Measurements from ENCODE around the gene SARM1. TPM values are rescaled to one million over a fixed set of nuclear protein-coding genes. Genes with fewer than 3 reads are reported as not detected.

The SARM1 gene
- total RNA-seq, 1 donor from 2014 or later: 14.1 TPM

DNA sequence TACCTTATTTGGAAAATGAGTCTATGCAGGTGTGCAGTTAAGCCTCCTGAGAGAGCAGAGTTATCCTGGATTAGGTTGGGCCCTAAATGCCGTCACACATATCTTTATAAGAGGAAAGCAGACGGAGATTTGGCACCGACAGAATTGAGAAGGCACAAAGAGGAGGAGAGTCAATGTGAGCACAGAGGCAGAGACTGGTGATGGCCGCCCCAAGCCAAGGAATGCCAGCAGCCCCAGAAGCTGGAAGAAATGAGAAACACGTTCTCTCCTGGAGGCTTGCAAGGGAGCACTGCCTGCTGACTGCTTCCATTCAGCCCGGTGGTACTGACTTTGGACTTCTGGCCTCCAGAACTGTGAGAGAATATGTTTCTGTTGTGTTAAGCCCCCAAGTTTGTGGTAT, 31.4 kb downstream of the SARM1 start:
- ATAC-seq: no peak
- no peaks in the 10 kb centered on the region for H3K9me3 ChIP-seq
- intact Hi-C loops (cut with DNase I): no loop called here
- TF ChIP-seq, protein P1, sequence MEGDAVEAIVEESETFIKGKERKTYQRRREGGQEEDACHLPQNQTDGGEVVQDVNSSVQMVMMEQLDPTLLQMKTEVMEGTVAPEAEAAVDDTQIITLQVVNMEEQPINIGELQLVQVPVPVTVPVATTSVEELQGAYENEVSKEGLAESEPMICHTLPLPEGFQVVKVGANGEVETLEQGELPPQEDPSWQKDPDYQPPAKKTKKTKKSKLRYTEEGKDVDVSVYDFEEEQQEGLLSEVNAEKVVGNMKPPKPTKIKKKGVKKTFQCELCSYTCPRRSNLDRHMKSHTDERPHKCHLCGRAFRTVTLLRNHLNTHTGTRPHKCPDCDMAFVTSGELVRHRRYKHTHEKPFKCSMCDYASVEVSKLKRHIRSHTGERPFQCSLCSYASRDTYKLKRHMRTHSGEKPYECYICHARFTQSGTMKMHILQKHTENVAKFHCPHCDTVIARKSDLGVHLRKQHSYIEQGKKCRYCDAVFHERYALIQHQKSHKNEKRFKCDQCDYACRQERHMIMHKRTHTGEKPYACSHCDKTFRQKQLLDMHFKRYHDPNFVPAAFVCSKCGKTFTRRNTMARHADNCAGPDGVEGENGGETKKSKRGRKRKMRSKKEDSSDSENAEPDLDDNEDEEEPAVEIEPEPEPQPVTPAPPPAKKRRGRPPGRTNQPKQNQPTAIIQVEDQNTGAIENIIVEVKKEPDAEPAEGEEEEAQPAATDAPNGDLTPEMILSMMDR (IDR thresholded peaks at IDR 0.05): no peak
- H3K27ac ChIP-seq: no peak overlapping the region
- H3K4me3 ChIP-seq: no peak overlapping the region
- H3K4me1 ChIP-seq: peaks cover 36% of the 10 kb centered on the region
- peaks cover 50% of the 10 kb centered on the region for H3K36me3 ChIP-seq
- no peaks in the 10 kb centered on the region for H3K27me3 ChIP-seq (ENCODE audit: low read depth)
- no peak for DNase-seq

DNA sequence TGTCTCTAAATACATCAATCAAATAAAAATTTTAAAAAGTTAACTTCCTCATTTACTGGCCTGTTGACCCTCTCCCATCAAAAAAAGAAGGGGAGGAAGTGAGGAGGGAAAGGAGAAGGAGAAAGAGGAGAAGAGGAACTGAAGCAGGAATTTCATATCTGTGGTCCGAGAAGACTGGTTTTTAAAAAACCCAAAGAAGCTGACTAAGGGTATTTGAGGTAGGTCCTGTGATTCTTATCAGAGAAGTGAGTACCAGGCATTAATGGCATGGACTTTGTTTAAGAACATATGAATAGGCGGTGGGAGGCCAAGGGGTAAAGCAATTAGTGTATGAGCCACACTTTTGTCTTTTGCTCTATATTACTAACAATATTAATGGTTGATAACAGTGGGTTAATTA, 32.5 kb downstream of the SARM1 start:
- ATAC-seq: no peak
- Histone ChIP-seq H3K27ac (no peak overlapping the region), H3K4me1 (peaks cover 36% of the 10 kb centered on the region), H3K27me3 (ENCODE audit: low read depth) (no peaks in the 10 kb centered on the region), H3K4me3 (no peak overlapping the region), H3K9me3 (no peaks in the 10 kb centered on the region), H3K36me3 (peaks cover 41% of the 10 kb centered on the region)
- no peak for DNase-seq
- intact Hi-C loops (cut with DNase I): no loop called here
- TF ChIP-seq, protein P1 (IDR thresholded peaks at IDR 0.05): no peak

DNA sequence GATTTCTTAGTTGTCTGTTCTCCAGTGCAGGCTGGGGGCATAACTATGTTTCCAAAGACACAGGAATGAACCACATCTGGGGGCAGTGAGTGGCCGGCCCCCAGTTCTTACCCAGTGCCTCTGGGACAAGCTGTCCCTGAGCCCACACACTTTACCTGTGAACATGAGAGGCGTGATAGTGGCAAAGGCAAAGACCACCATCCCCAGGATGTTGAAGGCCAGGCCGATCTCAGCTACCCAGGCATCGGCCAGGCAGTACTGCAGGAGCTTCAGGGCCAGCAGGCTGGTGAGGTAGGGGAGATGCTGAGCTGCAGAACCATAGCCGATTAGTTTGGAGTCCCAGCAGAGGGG, 32.9 kb downstream of the SARM1 start:
- intact Hi-C loops (cut with DNase I): no loop called here
- Histone ChIP-seq H3K27me3 (ENCODE audit: low read depth) (no peaks in the 10 kb centered on the region), H3K4me1 (peaks cover 36% of the 10 kb centered on the region), H3K9me3 (no peaks in the 10 kb centered on the region), H3K27ac (no peak overlapping the region), H3K36me3 (peaks cover 36% of the 10 kb centered on the region), H3K4me3 (no peak overlapping the region)
- peak; percentile 30 for DNase-seq
- no peak for ATAC-seq
- TF ChIP-seq, protein P1 (IDR thresholded peaks at IDR 0.05): no peak

DNA sequence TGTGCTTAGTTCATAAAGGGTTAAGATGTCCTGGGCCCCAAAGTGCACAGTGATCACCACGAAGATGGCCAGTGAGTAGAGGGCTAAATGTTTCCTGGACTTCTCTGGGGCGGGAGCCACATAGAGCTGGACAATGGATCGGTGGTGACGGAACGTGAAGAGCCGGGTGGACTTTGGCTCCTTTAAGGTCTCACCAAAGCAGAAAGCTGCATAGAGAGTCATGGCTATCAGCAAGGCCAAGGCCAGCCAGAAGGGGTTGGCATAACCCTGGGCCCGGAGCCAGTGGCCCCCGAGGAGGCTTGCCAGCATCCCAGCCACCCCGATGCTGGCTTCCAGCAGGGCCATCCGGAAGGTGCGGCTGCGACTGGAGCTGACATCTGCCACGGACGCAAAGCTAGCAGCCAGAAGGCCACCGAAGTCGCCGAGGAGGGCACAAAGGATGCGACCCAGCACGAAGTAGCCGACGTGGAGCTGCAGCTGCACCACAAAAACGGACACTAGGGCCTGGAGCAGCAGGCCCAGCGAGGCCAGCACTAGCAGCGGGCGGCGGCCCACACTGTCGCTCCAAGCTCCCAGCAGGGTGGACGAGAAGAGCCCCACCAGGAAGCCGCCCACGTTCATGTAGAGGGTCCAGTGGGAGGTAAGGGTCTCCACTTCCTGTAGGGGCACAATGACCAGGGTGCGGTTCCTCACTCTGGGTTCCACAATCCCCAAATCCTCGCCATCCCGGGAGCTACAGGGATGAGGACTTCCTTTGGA, 33.5 kb downstream of the SARM1 start:
- DNase-seq: peak; percentile 48
- Histone ChIP-seq H3K9me3 (no peaks in the 10 kb centered on the region), H3K36me3 (peaks cover 31% of the 10 kb centered on the region), H3K4me1 (peaks cover 36% of the 10 kb centered on the region), H3K27ac (no peak overlapping the region), H3K4me3 (peak overlapping the region; percentile 75), H3K27me3 (ENCODE audit: low read depth) (no peaks in the 10 kb centered on the region)
- TF ChIP-seq, protein P1 (IDR thresholded peaks at IDR 0.05): no peak
- intact Hi-C loops (cut with DNase I): no loop called here
- no peak for ATAC-seq

DNA sequence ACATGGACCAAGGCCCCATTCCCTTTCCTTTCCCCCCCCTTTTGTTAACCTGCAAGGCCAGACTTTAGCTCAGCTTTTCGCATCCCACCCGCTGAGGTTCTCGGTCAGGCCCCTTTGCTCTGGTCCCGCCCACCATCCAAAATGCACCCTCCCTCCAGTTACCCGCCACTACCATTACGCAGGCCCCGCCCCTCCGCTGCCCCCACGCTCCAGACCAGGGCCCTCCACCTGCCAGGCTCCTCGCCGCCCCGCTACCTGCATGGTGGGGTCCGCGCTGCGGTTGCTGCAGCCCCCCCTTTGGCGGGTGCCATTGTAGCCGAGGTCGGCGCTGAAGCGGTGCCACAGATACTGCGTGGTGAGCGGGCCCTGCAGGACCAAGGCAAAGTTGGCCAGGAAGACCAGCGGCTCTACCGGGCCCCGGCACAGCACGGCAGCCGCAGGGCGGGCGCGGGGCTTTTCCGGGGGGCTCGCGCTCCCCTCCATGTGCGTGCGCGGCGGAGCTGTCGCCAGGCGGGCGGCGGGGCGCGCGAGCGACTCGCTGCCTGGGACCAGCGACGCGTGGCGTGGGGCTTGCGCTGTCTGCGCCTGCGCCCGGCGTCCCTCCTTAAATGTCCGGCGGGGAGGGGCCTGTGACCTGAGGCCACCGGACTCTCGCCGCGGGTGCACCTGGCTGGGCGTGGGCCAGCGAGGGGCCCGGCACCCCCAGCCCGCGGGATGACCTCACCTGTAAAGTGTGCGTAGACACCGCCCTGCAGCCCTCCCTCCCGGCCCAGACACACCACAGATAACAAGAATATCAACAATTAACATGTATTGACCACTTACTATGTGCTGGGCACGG, 34.4 kb downstream of the SARM1 start, which contains the start of gene SLC46A1:
SLC46A1 (minus strand) TSS at position 581 of the 841 bp plus-strand sequence; CDS start at position 483, 98 bp downstream.
- Histone ChIP-seq H3K4me3 (peak within 1 kb of the TSS; percentile 75), H3K4me1 (peaks cover 36% of the 10 kb centered on the region), H3K27me3 (ENCODE audit: low read depth) (peaks cover under 1% of the 10 kb centered on the region), H3K9me3 (no peaks in the 10 kb centered on the region), H3K27ac (peak within 1 kb of the TSS; percentile 70), H3K36me3 (peaks cover 23% of the 10 kb centered on the region)
- TF ChIP-seq, protein P1 (IDR thresholded peaks at IDR 0.05): no peak
- ATAC-seq: peak; percentile 90 to 93
- DNase-seq: peak; percentile 83
- intact Hi-C loops (cut with DNase I): no loop called here

Measured in lower lobe of right lung (tissue), 2 donors.